ENCODE data around the gene HTR1E. TPM values are rescaled to one million over a fixed set of nuclear protein-coding genes. Genes with fewer than 3 reads are reported as not detected.
"Not testable (repeated sequence)": the region's sequence is repeated elsewhere in the genome, so short reads cannot be mapped to it uniquely, and the experiment has no call there.

Gene HTR1E
- total RNA-seq = not detected

DNA sequence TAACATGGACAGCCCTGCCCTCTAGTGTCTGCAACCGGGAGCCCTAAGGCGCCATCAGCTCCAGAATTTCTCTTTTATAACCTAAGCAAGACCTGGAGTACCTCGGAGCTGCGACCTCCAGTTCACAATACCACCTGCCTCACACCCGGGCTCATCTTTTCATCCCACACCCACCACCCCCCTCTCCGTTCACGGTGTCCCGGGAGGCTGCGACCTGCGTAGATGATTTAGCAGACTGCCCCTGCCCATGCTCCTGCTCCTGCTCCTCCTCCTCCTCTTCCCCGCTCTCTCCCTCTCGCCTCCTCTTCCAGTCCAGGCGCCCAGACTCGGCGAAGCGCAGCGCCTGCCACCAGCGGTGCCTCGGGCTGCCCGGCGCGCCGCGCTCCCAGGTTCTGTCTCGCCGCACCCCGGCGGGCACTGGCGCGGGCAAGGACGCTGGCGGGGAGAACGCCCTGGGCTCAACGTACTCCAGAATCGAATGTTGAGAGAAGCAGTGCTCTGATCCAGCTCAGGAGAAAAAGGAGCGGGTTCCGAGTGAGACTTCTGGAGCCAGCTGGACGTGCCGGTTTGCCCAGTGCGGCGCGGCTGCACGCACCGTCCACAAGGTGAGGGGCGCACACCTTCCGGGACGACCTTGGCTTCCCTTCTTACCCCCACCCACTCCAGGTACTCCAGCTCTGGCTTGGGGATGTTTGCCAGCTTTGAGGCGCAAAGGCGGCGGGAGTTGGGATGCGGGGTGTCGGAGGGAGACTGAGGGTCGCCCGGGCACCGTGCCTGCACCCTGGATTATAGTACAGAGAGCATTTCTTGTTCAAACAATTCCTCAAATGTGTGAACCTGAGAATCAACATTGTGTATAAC is at the start of gene HTR1E:
TSS of gene HTR1E (plus strand) at position 310 of the 861 bp plus-strand sequence. CDS start 77,807 bp downstream, outside the sequence.
- intact Hi-C loops (cut with DNase I) = loop anchor here (1.0 to 5.0 kb wide), 2 partner anchors 1014 to 1180 kb away; no protein-coding TSS in a partner anchor
- no peak for DNase-seq (ENCODE audit: low spot score in 2 of 2)
- no peaks in the 10 kb centered on the region for H3K36me3 ChIP-seq
- no peaks in the 10 kb centered on the region for H3K4me1 ChIP-seq
- TF ChIP-seq, protein P1, sequence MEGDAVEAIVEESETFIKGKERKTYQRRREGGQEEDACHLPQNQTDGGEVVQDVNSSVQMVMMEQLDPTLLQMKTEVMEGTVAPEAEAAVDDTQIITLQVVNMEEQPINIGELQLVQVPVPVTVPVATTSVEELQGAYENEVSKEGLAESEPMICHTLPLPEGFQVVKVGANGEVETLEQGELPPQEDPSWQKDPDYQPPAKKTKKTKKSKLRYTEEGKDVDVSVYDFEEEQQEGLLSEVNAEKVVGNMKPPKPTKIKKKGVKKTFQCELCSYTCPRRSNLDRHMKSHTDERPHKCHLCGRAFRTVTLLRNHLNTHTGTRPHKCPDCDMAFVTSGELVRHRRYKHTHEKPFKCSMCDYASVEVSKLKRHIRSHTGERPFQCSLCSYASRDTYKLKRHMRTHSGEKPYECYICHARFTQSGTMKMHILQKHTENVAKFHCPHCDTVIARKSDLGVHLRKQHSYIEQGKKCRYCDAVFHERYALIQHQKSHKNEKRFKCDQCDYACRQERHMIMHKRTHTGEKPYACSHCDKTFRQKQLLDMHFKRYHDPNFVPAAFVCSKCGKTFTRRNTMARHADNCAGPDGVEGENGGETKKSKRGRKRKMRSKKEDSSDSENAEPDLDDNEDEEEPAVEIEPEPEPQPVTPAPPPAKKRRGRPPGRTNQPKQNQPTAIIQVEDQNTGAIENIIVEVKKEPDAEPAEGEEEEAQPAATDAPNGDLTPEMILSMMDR (IDR thresholded peaks at IDR 0.05) = peak in 2 of 3 experiments; percentile 32 to 42
- no peaks in the 10 kb centered on the region for H3K27me3 ChIP-seq
- H3K4me3 ChIP-seq = peak within 1 kb of the TSS; percentile 40 to 50
- H3K27ac ChIP-seq = no peak within 1 kb of the TSS
- H3K9me3 ChIP-seq = no peaks in the 10 kb centered on the region

DNA sequence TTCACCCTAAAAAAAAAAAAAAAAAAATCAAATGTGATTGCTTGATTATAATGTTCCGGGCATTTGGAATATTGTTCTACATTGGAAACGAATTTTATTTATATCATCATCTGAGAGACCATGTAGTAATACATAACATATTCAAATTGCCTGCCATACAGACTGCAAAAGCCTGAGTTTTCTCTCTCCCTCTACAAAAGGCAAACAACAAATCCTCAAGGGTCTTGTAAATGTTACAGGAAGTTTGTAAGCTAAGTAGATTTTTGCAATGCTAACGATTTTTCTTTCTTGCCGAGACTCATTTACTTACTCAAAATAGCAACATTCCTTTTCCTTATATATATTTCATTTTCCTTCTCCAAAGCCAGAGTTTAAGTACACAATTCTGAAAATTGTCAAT is 49.0 kb upstream of the HTR1E start:
- no peaks in the 10 kb centered on the region for H3K4me1 ChIP-seq
- intact Hi-C loops (cut with DNase I) = no loop called here
- TF ChIP-seq, protein P1 (IDR thresholded peaks at IDR 0.05) = no peak
- no peak overlapping the region for H3K4me3 ChIP-seq
- H3K36me3 ChIP-seq = no peaks in the 10 kb centered on the region
- no peak for DNase-seq (ENCODE audit: low spot score in 2 of 2)
- H3K27me3 ChIP-seq = no peaks in the 10 kb centered on the region
- peaks cover 0 to 6% of the 10 kb centered on the region in 2 donors for H3K9me3 ChIP-seq
- H3K27ac ChIP-seq = no peak overlapping the region

DNA sequence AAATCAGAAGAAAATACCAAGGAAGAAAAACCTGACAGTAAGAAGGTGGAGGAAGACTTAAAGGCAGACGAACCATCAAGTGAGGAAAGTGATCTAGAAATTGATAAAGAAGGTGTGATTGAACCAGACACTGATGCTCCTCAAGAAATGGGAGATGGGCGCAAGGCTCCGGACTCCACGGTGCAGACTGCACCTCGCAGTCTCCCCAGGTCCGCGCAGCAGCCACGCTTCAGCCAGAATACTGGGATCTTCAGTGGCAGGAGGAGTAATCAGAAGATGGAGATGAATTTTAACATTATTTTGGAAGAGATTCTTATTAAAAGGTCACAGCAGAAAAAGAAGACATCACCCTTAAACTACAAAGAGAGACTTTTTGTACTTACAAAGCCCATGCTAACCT is 40.1 kb upstream of the HTR1E start:
- H3K4me3 ChIP-seq; H3K9me3 ChIP-seq; H3K27me3 ChIP-seq; DNase-seq (ENCODE audit: low spot score in 2 of 2); H3K27ac ChIP-seq; intact Hi-C loops (cut with DNase I); H3K36me3 ChIP-seq; H3K4me1 ChIP-seq: not testable (repeated sequence)

DNA sequence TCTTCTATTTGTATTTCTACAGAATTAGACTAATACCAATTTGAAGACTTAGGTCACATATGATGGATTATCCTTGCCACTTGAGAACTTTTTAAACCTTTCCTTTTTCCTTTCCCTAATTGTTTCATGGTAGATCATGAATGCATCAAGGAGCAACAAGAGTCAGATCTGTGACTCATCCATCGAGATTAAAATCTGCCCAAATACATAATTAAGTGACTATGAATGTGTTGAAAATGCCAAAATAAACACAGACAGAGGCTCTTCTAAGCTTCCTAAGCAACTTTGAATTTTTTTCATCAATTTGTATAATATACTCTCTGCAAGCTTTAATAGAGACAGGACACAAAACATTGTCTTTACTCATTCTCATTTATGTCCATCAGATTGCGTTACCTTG is 23.5 kb upstream of the HTR1E start:
- Histone ChIP-seq H3K27ac (no peak overlapping the region), H3K4me1 (no peaks in the 10 kb centered on the region), H3K4me3 (no peak overlapping the region), H3K36me3 (no peaks in the 10 kb centered on the region), H3K9me3 (no peaks in the 10 kb centered on the region), H3K27me3 (no peaks in the 10 kb centered on the region)
- TF ChIP-seq, protein P1 (IDR thresholded peaks at IDR 0.05) = no peak
- intact Hi-C loops (cut with DNase I) = no loop called here
- no peak for DNase-seq (ENCODE audit: low spot score in 2 of 2)

DNA sequence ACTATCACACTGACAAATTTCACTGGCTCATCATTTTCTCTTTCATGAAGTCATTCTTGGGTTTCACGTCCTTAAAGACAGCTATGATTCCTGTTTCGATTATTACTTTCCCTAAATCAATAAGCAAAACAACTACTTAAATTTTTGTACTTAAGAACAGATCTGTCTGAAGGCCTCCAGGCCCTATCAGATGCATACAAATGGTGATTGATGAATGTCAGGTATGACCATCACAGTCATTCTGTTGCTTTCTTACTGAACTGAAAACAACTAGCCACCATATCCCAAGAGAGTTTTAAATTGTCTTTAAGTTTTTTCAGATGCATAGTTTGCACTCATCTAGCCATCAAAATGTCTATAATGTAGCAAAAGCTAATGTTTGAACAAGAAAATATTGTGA is 20.9 kb upstream of the HTR1E start:
- H3K9me3 ChIP-seq = no peaks in the 10 kb centered on the region
- no peaks in the 10 kb centered on the region for H3K27me3 ChIP-seq
- H3K36me3 ChIP-seq = no peaks in the 10 kb centered on the region
- no peaks in the 10 kb centered on the region for H3K4me1 ChIP-seq
- H3K4me3 ChIP-seq = no peak overlapping the region
- intact Hi-C loops (cut with DNase I) = no loop called here
- TF ChIP-seq, protein P1 (IDR thresholded peaks at IDR 0.05) = no peak
- no peak overlapping the region for H3K27ac ChIP-seq
- no peak for DNase-seq (ENCODE audit: low spot score in 2 of 2)

GRCh38 chr6:86927138-86927537 is 10.2 kb upstream of the HTR1E start:
- intact Hi-C loops (cut with DNase I); H3K4me1 ChIP-seq; H3K36me3 ChIP-seq; H3K27me3 ChIP-seq; H3K4me3 ChIP-seq; H3K9me3 ChIP-seq; DNase-seq (ENCODE audit: low spot score in 2 of 2); H3K27ac ChIP-seq: not testable (repeated sequence)

DNA sequence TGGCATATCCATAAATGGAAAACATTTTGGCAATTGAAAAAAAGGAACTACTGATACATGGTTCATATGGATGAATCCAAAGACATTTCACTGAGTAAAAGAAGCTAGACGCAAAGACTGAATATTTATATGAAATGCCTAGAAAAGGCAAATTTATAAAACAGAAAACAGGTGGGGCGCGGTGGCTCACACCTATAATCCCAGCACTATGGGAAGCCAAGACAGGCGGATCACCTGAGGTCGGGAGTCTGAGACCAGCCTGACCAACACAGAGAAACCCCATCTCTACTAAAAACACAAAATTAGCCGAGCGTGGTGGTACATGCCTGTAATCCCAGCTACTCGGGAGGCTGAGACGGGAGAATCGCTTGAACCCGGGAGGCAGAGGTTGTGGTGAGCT is 9.5 kb upstream of the HTR1E start:
- H3K27me3 ChIP-seq; H3K36me3 ChIP-seq; intact Hi-C loops (cut with DNase I); H3K9me3 ChIP-seq; DNase-seq (ENCODE audit: low spot score in 2 of 2); H3K27ac ChIP-seq; H3K4me3 ChIP-seq; H3K4me1 ChIP-seq: not testable (repeated sequence)
